NCI-H2171 (cell line): Measurements from ENCODE around the gene BDKRB2.
A peak's percentile ranks its signal among the peaks of the same experiment; 100 is the strongest.

Experiments
- DNase-seq: peaks from one replicate; lab custom pipeline; 2025; lab: John Stamatoyannopoulos, UW

Gene BDKRB2

GRCh38 chr14:96252323-96252998 is 47.8 kb downstream of the BDKRB2 start:
- DNase-seq, result peak; percentile 31

- DNase-seq, result no peak
These were observed 48.4 kb downstream of the BDKRB2 start for GRCh38 chr14:96252999-96253539.

GRCh38 chr14:96254687-96255086 is 50.0 kb downstream of the BDKRB2 start:
- no peak for DNase-seq

GRCh38 chr14:96255501-96256366 is 51.1 kb downstream of the BDKRB2 start, which contains the start of gene BDKRB1:
TSS of gene BDKRB1 (plus strand) at chr14:96256210. CDS start at chr14:96263683, 7,473 bp downstream.
- DNase-seq, result no peak

- no peak for DNase-seq
These were observed 51.8 kb downstream of the BDKRB2 start for GRCh38 chr14:96256407-96256806.

GRCh38 chr14:96257056-96257455 is 52.4 kb downstream of the BDKRB2 start:
- no peak for DNase-seq

GRCh38 chr14:96257900-96258299 is 53.3 kb downstream of the BDKRB2 start:
- DNase-seq, result no peak

- DNase-seq, result peak; percentile 46
These were observed 55.7 kb downstream of the BDKRB2 start for GRCh38 chr14:96260341-96260821.

GRCh38 chr14:96261053-96261452 is 56.4 kb downstream of the BDKRB2 start:
- DNase-seq, result peak; percentile 72

- DNase-seq, result no peak
These were observed 57.4 kb downstream of the BDKRB2 start for GRCh38 chr14:96261772-96262655.

- DNase-seq, result no peak
These were observed 58.9 kb downstream of the BDKRB2 start for GRCh38 chr14:96263347-96264199.

GRCh38 chr14:96264200-96264553 is 59.5 kb downstream of the BDKRB2 start:
- DNase-seq, result no peak

- DNase-seq, result no peak
These were observed 60.2 kb downstream of the BDKRB2 start for GRCh38 chr14:96264853-96265252.

GRCh38 chr14:96265383-96266095 is 60.9 kb downstream of the BDKRB2 start:
- DNase-seq, result peak; percentile 41

GRCh38 chr14:96267336-96267735 is 62.7 kb downstream of the BDKRB2 start:
- peak; percentile 87 for DNase-seq

GRCh38 chr14:96267916-96268315 is 63.3 kb downstream of the BDKRB2 start:
- no peak for DNase-seq

- DNase-seq, result no peak
These were observed 64.1 kb downstream of the BDKRB2 start for GRCh38 chr14:96268431-96269358.

GRCh38 chr14:96269359-96269710 is 64.7 kb downstream of the BDKRB2 start:
- no peak for DNase-seq
